GM21528 (cell line): ENCODE data around the gene ANXA5.

Experiments
- ATAC-seq: cut with Tn5 transposase; IDR thresholded peaks from one replicate; pipeline ENCODE4 v1.9.1; 2021; ENCODE audit warnings: mild to moderate bottlenecking, moderate library complexity; ENCODE audit not compliant: unreplicated experiment, low FRiP score

The ANXA5 gene

DNA sequence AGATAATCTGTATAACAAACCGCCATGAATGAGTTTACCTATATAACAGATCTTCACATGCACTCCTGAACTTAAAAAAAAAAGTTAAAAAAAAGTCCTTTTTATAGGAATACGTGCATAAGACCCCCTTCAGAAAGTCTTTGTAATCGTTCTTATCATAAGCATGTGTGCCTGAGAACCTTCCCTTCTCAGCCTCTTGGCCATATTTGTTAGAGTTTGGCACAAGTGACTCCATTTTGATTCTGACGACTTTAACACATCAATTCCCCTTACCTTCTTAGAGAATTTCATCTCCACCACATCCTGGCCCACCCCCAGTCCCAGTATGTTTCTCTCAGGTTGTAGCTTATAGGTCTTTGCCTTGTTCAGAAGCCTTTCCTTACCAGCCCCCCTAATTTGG lies 16.0 kb upstream of the ANXA5 start:
- no peak for ATAC-seq

- ATAC-seq = no peak
These were observed 15.3 kb upstream of the ANXA5 start for GRCh38 chr4:121712001-121712651.

DNA sequence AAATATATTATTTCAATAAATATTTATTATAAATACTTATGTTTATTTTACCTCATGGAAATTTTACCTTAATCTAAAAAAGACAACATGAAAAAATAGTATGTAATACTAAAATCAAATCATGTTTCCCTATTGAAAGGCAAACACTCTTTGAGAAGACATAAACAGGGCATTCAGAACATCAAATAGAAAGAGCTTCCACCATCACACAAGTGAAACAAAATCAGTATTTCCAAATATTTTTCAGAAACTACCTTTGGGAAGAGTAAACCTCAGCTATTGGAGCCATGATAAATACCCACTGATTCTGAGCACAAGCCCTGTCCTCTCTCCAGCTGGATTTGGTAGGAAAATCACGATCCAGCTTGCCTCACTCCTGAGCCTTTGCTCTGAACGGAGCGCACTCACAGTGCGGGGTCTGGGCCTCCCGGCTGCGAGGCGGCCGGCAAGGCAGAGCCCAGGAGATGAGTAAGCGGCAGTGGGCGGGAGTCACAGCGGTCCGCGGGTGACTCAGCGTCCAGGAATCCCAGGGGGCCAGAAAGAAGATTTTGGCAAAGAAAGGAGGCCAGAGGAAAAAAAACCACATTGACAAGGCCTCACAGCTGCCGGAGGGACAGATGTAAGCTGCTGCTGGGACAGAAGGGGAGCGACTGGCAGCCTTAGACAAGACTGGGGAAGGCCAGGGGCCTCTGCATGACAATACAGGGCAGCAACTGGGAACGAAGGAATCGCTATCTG lies 14.7 kb upstream of the ANXA5 start:
- peak; percentile 84 for ATAC-seq

DNA sequence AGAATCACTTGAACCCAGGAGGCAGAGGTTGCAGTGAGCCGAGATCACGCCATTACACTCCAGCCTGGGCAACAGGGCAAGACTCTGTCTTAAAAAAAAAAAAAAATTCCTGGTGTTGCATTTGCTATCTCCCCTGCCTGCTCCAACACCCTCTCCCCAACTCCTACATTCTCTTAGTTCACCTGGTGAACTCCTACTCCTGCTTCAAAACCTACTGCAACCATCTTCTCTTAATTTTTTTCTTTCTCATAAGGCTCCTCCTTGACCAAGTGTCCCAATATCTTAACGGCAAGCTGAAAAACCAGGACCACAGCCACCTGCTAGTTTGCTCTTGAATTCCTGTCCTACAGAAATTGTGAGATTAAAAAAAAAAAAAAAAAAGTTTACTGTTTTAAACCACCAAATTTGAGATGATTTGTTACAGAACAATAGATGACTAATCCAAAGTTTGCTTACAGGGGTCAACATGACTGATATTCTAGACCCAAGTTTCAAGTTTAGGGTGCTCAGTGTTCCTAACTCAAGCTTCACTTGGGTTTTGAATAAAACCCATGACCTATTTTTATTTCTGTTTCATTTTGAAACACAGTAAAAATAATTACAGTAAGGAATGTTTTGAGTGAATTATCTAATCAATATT lies 13.1 kb upstream of the ANXA5 start:
- no peak for ATAC-seq

DNA sequence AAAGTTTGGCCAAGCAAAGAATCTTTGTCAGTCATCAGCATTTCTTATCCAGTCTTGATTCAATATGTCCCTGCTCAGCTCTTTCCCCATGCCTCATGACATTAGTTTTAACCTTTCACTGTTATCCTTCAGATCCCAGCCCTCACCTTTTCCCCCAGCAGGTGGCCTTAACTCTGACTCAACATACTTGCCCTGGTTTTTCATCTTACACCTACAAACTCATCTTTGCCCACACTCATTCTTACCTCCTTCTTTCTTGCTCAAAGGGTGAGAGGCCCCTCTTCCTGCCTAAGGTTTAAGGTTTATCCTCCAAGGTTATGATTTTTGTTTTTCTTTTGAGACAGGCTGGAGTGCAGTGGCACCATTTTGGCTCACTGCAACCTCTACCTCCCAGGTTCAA lies 10.6 kb upstream of the ANXA5 start:
- no peak for ATAC-seq

GRCh38 chr4:121706595-121707021 lies 9.8 kb upstream of the ANXA5 start:
- no peak for ATAC-seq

DNA sequence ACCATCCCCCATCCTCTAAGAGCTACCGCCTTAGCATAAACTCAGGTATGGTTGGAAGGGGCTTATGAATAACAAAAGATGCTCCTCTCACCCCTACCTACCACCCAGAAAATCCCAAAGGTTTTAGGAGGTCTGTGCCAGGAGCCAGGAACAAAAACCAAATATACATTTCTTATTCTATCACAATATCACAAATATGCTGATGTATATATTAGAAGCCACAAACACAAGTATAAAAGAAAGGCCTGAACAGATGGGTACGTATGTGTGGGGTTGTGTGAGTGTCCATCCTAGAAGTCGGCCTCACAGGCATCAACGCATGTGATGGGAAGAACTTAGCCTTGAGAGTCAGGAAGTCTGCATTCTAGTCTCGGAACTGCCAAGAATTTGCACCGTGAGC lies 8.7 kb upstream of the ANXA5 start:
- no peak for ATAC-seq

DNA sequence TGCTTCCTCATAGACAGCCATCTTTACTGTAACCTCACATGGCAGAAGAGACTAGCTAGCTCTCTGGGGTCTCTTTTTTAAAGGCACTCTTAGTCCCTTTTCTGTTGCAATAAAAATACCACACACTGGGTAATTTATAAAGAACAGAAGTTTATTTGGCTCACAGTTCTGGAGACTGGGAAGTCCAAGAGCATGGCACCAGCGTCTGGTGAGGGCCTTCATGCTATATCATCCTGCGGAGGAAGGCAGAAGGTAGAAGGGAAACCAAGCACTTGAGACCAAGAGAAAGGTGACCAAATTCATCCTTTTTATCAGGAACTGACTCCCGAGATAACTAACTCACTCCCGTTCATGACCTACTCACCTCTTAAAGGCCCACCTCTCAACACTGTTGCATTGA lies 5.4 kb upstream of the ANXA5 start:
- ATAC-seq = no peak

- ATAC-seq = no peak
These were observed 4.5 kb upstream of the ANXA5 start for GRCh38 chr4:121701263-121701662.

DNA sequence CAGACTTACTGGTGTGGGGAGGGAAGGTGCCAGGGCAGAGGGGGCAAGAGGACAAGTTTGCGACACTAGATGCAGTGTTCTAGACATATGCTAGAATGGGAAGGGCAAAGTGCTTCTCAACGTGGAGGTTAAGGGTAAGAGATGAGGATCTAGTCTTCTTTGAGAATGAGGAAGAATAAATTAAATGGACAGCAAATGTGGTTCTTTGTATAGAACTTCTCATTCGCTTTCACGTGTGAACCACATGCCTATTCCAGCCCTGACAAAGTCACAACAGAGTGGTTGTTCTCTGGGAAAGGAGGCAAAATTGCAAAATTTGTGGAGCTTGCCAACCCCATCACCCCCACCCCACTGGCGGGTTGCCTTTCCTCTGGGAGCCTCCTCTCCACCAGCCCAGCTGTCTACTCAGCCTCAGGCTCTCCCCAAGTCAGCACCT lies 1.5 kb upstream of the ANXA5 start:
- ATAC-seq = no peak

DNA sequence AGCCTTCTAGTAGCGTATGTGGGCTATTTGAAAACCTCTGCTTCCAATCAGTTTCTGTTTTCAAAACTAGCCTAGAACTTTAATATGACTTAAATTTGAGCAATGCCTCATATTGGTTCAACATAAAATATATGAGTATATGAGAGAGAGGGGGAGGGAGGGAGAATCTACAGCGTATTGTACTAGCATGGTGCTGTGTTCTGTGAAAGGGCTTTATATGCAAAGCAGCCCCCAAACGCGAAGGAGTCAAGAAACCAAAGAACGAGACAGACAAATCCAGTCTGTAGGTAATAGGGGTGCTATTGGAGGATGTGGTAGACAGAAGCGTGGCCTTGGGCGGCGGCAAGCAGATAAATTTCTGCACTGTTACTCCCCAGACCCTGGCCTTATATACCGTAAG lies 784 bp upstream of the ANXA5 start:
- ATAC-seq = peak; percentile 33

- peak; percentile 36 for ATAC-seq
These were observed 605 bp downstream of the ANXA5 start for GRCh38 chr4:121696170-121696580.

GRCh38 chr4:121693886-121694285 lies 2.9 kb downstream of the ANXA5 start:
- ATAC-seq = no peak

DNA sequence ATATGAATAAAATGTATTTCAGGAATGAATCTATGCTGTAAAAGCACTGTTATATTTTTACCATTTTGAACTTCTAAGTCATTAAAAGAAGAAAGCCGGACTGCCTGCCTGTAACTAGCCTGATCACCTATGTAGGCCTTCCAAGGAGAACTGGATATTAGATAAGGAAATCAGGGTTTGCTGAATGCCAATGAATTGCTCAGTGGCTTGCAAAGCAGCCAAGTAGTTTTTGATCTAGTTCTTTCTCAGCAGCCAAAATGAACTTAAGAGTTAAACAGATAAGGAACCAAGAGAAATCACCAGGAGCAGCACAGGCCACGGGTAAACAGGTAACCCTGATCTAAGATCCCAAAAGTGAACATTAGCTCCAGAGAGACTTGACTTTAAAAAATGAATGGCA lies 3.3 kb downstream of the ANXA5 start:
- ATAC-seq = no peak

DNA sequence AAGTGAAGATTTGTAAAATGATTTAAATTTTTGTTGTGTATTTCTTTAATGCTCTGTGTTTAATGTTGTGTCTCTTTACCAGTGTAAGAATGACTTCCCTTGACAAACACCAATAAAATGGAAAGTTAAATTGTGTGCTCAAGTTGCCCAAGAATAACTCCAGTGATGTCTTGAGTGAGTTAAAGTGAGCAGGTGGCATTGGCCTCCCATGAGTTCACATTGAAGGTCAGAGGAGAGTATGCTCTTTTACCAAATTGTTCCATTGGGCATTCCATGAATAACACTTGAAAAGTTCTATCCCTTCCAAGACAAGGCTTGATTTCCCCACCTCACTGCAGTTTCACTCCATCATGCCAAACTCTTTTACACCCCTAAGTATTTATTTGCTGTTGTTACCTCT lies 4.5 kb downstream of the ANXA5 start:
- no peak for ATAC-seq

GRCh38 chr4:121690001-121690400 lies 6.8 kb downstream of the ANXA5 start:
- no peak for ATAC-seq

- ATAC-seq = no peak
These were observed 8.1 kb downstream of the ANXA5 start for GRCh38 chr4:121688701-121689100.

DNA sequence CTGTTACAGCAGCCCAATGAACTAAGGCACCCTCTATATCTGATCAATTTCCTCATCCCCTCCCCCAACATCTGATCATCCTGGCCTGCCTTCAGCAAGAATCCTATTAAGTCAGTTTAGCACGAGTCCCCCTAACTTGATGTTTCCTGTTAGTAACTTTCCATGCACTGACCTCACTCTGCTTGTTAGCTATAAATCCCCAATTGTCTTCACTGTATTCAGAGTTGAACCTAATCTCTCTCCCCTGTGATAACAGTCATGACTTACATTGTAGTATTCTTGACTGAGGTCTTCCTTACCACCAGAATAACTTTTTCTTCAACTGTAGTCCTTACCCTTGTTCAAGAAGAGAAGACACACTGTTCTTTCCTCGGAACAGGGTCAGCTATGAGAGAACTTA lies 8.5 kb downstream of the ANXA5 start:
- no peak for ATAC-seq

GRCh38 chr4:121686255-121686654 lies 10.5 kb downstream of the ANXA5 start:
- no peak for ATAC-seq

GRCh38 chr4:121685257-121685656 lies 11.5 kb downstream of the ANXA5 start:
- no peak for ATAC-seq

GRCh38 chr4:121684561-121684960 lies 12.2 kb downstream of the ANXA5 start:
- no peak for ATAC-seq

GRCh38 chr4:121684016-121684415 lies 12.8 kb downstream of the ANXA5 start:
- no peak for ATAC-seq
